Chondrocyte (in vitro differentiated cells): Measurements from ENCODE around the gene ATG4B. TPM values are rescaled to one million over a fixed set of nuclear protein-coding genes. Genes with fewer than 3 reads are reported as not detected.

Experiments
- DNase-seq: peaks from one replicate; pipeline ENCODE4 v3.0.0; 2021; ENCODE audit warnings: mixed read lengths, low spot score
- H3K27ac Mint-ChIP-seq: one replicate; pipeline ENCODE4 v1.8.0; 2021; ENCODE audit warnings: mild to moderate bottlenecking, moderate library complexity, mixed read lengths; ENCODE audit not compliant: unreplicated experiment
- H3K27me3 Mint-ChIP-seq: 2 replicates; pipeline ENCODE4 v1.8.0; 2021; ENCODE audit warnings: low read depth, mixed read lengths
- H3K36me3 Mint-ChIP-seq: 2 replicates; pipeline ENCODE4 v1.8.0; 2021; ENCODE audit warnings: low read depth, mixed read lengths
- H3K4me1 Mint-ChIP-seq: 2 replicates; pipeline ENCODE4 v1.8.0; 2021; ENCODE audit warnings: low read depth, mild to moderate bottlenecking, mixed read lengths
- H3K4me3 Mint-ChIP-seq: one replicate; pipeline ENCODE4 v1.8.0; 2021; ENCODE audit warnings: mild to moderate bottlenecking, moderate library complexity, mixed read lengths; ENCODE audit not compliant: unreplicated experiment
- H3K9me3 Mint-ChIP-seq: 2 replicates; pipeline ENCODE4 v1.8.0; 2021; ENCODE audit warnings: low read depth, mixed read lengths
- CTCF ChIP-seq: fragments of 200-600 bp; sonication (generic); IDR thresholded peaks from 2 replicates; pipeline ENCODE4 v1.5.0; 2021; ENCODE audit warnings: antibody characterized with exemption, mild to moderate bottlenecking, moderate library complexity
- total RNA-seq: library from RNA; stranded (reverse); gene quantifications from 3 replicates; pipeline ENCODE4 v1.2.1, GENCODE V29; 2021

The ATG4B gene
- total RNA-seq, 1 donor from 2014 or later, result 57.2 TPM

GRCh38 chr2:241701149-241701398 lies 63.6 kb downstream of the ATG4B start:
- Mint-ChIP-seq H3K9me3 (no peaks in the 10 kb centered on the region), H3K36me3 (peaks cover 6% of the 10 kb centered on the region), H3K4me1 (peaks cover 13% of the 10 kb centered on the region), H3K27me3 (no peaks in the 10 kb centered on the region), H3K27ac (peak overlapping the region; percentile 79), H3K4me3 (peak overlapping the region; percentile 77)
- DNase-seq, result no peak
- peak; percentile 76 for TF ChIP-seq CTCF

GRCh38 chr2:241701399-241702154 lies 64.1 kb downstream of the ATG4B start, which contains the start of gene ING5:
Gene ING5 (plus strand): TSS chr2:241702039. CDS start chr2:241702066, 27 bp downstream.
- peaks cover 13% of the 10 kb centered on the region for H3K4me1 Mint-ChIP-seq

GRCh38 chr2:241702155-241703031 lies 64.9 kb downstream of the ATG4B start:
- peak overlapping the region; percentile 37 for H3K27ac Mint-ChIP-seq
- peak; percentile 69 for TF ChIP-seq CTCF

More at GRCh38 chr2:241701399-241702154, 64.1 kb downstream of the ATG4B start, which contains the start of gene ING5:
- TF ChIP-seq CTCF, result peak; percentile 39
- Mint-ChIP-seq H3K9me3 (peaks cover under 1% of the 10 kb centered on the region), H3K27me3 (no peaks in the 10 kb centered on the region), H3K4me3 (peak within 1 kb of the TSS; percentile 77), H3K27ac (peak within 1 kb of the TSS; percentile 79), H3K36me3 (peaks cover 9% of the 10 kb centered on the region)
- DNase-seq, result no peak

GRCh38 chr2:241703032-241703604 lies 65.6 kb downstream of the ATG4B start:
- Mint-ChIP-seq H3K4me3 (peak overlapping the region; percentile 76), H3K27me3 (no peaks in the 10 kb centered on the region), H3K4me1 (peaks cover 13% of the 10 kb centered on the region), H3K36me3 (peaks cover 14% of the 10 kb centered on the region), H3K9me3 (peaks cover 3% of the 10 kb centered on the region), H3K27ac (peak overlapping the region; percentile 37)
- DNase-seq, result no peak
- no peak for TF ChIP-seq CTCF

More at GRCh38 chr2:241702155-241703031, 64.9 kb downstream of the ATG4B start:
- peak; percentile 97 for DNase-seq
- H3K4me1 Mint-ChIP-seq, result peaks cover 13% of the 10 kb centered on the region
- peaks cover 3% of the 10 kb centered on the region for H3K9me3 Mint-ChIP-seq
- peak overlapping the region; percentile 76 for H3K4me3 Mint-ChIP-seq
- H3K36me3 Mint-ChIP-seq, result peaks cover 13% of the 10 kb centered on the region
- no peaks in the 10 kb centered on the region for H3K27me3 Mint-ChIP-seq

GRCh38 chr2:241706537-241706936 lies 69.0 kb downstream of the ATG4B start:
- H3K4me3 Mint-ChIP-seq, result no peak overlapping the region
- H3K36me3 Mint-ChIP-seq, result peaks cover 28% of the 10 kb centered on the region
- no peaks in the 10 kb centered on the region for H3K27me3 Mint-ChIP-seq
- peaks cover 5% of the 10 kb centered on the region for H3K4me1 Mint-ChIP-seq
- no peak for TF ChIP-seq CTCF
- peaks cover 3% of the 10 kb centered on the region for H3K9me3 Mint-ChIP-seq
- H3K27ac Mint-ChIP-seq, result no peak overlapping the region
- no peak for DNase-seq
